Measurements from ENCODE around the gene LRRC55.

Gene LRRC55, protein sequence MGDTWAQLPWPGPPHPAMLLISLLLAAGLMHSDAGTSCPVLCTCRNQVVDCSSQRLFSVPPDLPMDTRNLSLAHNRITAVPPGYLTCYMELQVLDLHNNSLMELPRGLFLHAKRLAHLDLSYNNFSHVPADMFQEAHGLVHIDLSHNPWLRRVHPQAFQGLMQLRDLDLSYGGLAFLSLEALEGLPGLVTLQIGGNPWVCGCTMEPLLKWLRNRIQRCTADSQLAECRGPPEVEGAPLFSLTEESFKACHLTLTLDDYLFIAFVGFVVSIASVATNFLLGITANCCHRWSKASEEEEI

GRCh38 chr11:57181678-57182305, at the start of gene LRRC55:
Gene LRRC55 (plus strand): TSS chr11:57181953. CDS start chr11:57182023, 70 bp downstream.
- TF ChIP-seq CTCF (IDR thresholded peaks at IDR 0.05; ENCODE audit: control insufficient read depth, insufficient read depth, low read depth, low read length, missing control alignments), result no peak
- H3K4me3 ChIP-seq (ENCODE audit: control insufficient read depth, low read depth, low read length), result no peak within 1 kb of the TSS
- DNase-seq (ENCODE audit: low read depth), result no peak

GRCh38 chr11:57133366-57134038, 48.3 kb upstream of the LRRC55 start:
- TF ChIP-seq CTCF (IDR thresholded peaks at IDR 0.05; ENCODE audit: control insufficient read depth, insufficient read depth, low read depth, low read length, missing control alignments), result no peak
- DNase-seq (ENCODE audit: low read depth), result no peak
- no peak overlapping the region for H3K4me3 ChIP-seq (ENCODE audit: control insufficient read depth, low read depth, low read length)

DNA sequence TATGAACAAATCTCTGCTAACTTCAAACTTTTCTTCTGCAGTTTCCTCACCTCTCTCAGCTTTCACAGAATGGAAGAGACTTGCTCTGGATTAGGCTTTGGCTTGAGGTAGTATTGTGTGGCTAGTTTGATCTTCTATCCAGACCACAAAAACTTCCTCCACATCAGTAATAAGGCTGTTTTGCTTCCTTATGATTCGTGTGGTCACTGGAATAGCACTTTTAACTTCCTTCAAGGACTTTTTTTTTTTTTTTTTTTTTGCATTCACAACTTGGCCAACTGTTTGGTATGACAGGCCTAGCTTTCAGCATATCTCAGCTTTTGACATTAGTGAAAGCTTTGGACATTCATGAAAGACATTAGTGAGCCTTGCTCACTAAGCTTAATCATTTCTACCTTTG, 47.5 kb upstream of the LRRC55 start:
- no peak for TF ChIP-seq CTCF (IDR thresholded peaks at IDR 0.05; ENCODE audit: control insufficient read depth, insufficient read depth, low read depth, low read length, missing control alignments)
- no peak overlapping the region for H3K4me3 ChIP-seq (ENCODE audit: control insufficient read depth, low read depth, low read length)

DNA sequence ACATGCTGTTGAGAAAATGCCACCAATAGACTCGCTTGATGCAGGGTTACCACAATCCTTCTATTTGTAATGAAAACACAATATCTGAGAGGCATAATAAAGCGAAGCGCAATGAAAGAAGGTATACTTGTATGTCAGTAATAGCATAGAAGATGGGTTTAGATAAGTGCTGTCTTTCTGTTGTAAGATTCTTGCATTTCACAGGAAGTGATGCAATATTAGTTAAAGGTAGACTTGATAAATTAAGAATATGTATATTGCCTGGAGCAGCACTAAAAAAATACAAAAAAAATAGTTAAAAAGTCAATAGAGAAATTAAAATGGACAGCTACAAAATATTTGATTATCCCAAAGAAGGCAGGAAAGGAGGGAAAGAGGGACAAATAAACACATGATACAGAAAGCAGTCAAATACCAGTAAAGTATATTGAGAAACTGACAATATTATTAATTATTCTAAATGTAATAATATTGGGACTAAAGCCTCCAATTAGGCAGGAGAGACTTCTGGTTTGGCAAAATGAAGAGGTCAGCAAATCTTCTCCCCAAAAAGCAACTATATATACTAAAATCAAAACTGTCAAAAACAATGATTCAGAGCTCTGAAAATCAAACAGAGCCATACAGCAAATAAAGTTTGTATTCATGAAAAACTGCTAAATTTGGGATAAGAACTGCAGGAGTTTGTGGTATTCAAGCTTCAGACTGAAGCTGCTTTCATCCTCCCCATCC, 46.6 kb upstream of the LRRC55 start:
- TF ChIP-seq CTCF (IDR thresholded peaks at IDR 0.05; ENCODE audit: control insufficient read depth, insufficient read depth, low read depth, low read length, missing control alignments), result no peak
- no peak overlapping the region for H3K4me3 ChIP-seq (ENCODE audit: control insufficient read depth, low read depth, low read length)
- no peak for DNase-seq (ENCODE audit: low read depth)

More for the DNA sequence above, 47.5 kb upstream of the LRRC55 start:
- DNase-seq (ENCODE audit: low read depth), result no peak

- TF ChIP-seq CTCF (IDR thresholded peaks at IDR 0.05; ENCODE audit: control insufficient read depth, insufficient read depth, low read depth, low read length, missing control alignments), result no peak
- H3K4me3 ChIP-seq (ENCODE audit: control insufficient read depth, low read depth, low read length), result no peak overlapping the region
- DNase-seq (ENCODE audit: low read depth), result no peak
Measured at GRCh38 chr11:57140568-57140967, 41.2 kb upstream of the LRRC55 start.

GRCh38 chr11:57143459-57143858, 38.3 kb upstream of the LRRC55 start:
- H3K4me3 ChIP-seq (ENCODE audit: control insufficient read depth, low read depth, low read length), result no peak overlapping the region
- TF ChIP-seq CTCF (IDR thresholded peaks at IDR 0.05; ENCODE audit: control insufficient read depth, insufficient read depth, low read depth, low read length, missing control alignments), result no peak
- no peak for DNase-seq (ENCODE audit: low read depth)
